ENCODE measurements around the gene COL13A1. TPM values are rescaled to one million over a fixed set of nuclear protein-coding genes. Genes with fewer than 3 reads are reported as not detected.

The COL13A1 gene
- total and polyA plus RNA-seq, 2 experiments from 2014 or later = 5.2 to 8.6 TPM

GRCh38 chr10:69780077-69780476 is 21.6 kb upstream of the COL13A1 start (continued):
- TF ChIP-seq, protein P1, sequence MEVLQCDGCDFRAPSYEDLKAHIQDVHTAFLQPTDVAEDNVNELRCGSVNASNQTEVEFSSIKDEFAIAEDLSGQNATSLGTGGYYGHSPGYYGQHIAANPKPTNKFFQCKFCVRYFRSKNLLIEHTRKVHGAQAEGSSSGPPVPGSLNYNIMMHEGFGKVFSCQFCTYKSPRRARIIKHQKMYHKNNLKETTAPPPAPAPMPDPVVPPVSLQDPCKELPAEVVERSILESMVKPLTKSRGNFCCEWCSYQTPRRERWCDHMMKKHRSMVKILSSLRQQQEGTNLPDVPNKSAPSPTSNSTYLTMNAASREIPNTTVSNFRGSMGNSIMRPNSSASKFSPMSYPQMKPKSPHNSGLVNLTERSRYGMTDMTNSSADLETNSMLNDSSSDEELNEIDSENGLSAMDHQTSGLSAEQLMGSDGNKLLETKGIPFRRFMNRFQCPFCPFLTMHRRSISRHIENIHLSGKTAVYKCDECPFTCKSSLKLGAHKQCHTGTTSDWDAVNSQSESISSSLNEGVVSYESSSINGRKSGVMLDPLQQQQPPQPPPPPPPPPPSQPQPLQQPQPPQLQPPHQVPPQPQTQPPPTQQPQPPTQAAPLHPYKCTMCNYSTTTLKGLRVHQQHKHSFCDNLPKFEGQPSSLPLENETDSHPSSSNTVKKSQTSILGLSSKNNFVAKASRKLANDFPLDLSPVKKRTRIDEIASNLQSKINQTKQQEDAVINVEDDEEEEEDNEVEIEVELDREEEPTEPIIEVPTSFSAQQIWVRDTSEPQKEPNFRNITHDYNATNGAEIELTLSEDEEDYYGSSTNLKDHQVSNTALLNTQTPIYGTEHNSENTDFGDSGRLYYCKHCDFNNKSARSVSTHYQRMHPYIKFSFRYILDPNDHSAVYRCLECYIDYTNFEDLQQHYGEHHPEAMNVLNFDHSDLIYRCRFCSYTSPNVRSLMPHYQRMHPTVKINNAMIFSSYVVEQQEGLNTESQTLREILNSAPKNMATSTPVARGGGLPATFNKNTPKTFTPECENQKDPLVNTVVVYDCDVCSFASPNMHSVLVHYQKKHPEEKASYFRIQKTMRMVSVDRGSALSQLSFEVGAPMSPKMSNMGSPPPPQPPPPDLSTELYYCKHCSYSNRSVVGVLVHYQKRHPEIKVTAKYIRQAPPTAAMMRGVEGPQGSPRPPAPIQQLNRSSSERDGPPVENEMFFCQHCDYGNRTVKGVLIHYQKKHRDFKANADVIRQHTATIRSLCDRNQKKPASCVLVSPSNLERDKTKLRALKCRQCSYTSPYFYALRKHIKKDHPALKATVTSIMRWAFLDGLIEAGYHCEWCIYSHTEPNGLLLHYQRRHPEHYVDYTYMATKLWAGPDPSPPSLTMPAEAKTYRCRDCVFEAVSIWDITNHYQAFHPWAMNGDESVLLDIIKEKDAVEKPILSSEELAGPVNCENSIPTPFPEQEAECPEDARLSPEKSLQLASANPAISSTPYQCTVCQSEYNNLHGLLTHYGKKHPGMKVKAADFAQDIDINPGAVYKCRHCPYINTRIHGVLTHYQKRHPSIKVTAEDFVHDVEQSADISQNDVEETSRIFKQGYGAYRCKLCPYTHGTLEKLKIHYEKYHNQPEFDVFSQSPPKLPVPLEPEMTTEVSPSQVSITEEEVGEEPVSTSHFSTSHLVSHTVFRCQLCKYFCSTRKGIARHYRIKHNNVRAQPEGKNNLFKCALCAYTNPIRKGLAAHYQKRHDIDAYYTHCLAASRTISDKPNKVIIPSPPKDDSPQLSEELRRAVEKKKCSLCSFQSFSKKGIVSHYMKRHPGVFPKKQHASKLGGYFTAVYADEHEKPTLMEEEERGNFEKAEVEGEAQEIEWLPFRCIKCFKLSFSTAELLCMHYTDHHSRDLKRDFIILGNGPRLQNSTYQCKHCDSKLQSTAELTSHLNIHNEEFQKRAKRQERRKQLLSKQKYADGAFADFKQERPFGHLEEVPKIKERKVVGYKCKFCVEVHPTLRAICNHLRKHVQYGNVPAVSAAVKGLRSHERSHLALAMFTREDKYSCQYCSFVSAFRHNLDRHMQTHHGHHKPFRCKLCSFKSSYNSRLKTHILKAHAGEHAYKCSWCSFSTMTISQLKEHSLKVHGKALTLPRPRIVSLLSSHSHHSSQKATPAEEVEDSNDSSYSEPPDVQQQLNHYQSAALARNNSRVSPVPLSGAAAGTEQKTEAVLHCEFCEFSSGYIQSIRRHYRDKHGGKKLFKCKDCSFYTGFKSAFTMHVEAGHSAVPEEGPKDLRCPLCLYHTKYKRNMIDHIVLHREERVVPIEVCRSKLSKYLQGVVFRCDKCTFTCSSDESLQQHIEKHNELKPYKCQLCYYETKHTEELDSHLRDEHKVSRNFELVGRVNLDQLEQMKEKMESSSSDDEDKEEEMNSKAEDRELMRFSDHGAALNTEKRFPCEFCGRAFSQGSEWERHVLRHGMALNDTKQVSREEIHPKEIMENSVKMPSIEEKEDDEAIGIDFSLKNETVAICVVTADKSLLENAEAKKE (CRISPR knock-in tag; IDR thresholded peaks at IDR 0.05) = no peak
- TF ChIP-seq EZH2 (IDR thresholded peaks at IDR 0.05; ENCODE audit: low read depth, unreplicated experiment) = no peak
- TF ChIP-seq, protein P2, sequence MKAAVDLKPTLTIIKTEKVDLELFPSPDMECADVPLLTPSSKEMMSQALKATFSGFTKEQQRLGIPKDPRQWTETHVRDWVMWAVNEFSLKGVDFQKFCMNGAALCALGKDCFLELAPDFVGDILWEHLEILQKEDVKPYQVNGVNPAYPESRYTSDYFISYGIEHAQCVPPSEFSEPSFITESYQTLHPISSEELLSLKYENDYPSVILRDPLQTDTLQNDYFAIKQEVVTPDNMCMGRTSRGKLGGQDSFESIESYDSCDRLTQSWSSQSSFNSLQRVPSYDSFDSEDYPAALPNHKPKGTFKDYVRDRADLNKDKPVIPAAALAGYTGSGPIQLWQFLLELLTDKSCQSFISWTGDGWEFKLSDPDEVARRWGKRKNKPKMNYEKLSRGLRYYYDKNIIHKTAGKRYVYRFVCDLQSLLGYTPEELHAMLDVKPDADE (IDR thresholded peaks at IDR 0.05) = no peak
- no peak for TF ChIP-seq STAT1 (IDR thresholded peaks at IDR 0.05; ENCODE audit: unreplicated experiment)
- TF ChIP-seq ZNF114 (CRISPR knock-in tag; IDR thresholded peaks at IDR 0.05) = no peak
- TF ChIP-seq EZH2phosphoT487 (IDR thresholded peaks at IDR 0.05; ENCODE audit: unreplicated experiment) = no peak

DNA sequence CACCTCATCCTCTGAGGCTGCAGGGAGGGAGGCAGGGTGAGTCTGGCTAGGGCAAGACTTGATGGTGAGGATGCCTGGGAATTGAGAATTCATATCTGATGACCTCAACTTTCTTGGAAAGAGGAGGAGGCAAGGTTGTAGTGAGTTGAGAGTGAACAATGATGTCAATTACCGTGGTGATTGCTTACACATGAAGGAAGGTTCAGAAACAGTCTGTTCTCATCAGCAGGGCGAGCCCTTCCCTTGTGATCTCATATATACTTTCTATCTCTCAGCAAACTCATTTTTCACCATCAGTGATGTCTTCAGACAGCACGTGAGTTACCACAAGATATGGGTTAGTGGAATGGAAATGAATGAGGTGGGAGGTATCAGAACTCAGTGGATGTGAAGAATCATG is 20.1 kb upstream of the COL13A1 start:
- no peak overlapping the region for H3K27ac ChIP-seq (ENCODE audit: low read depth)
- H2AFZ ChIP-seq = no peak overlapping the region
- no peak overlapping the region for H3K4me2 ChIP-seq
- ATAC-seq (no peak), DNase-seq (ENCODE audit: low spot score) (no peak)
- H3F3A ChIP-seq (replicated peaks; ENCODE audit: low read depth) = no peaks in the 10 kb centered on the region
- H3K9me2 ChIP-seq (ENCODE audit: insufficient read depth) = peaks cover 12% of the 10 kb centered on the region
- Mint-ChIP-seq H3K4me1 (no peaks in the 10 kb centered on the region; the same call in 2 of the 3 replicates), H3K4me3 (no peak overlapping the region), H3K36me3 (ENCODE audit: low read depth) (no peaks in the 10 kb centered on the region), H3K9me3 (no peaks in the 10 kb centered on the region), H3K27ac (no peak overlapping the region), H3K27me3 (ENCODE audit: insufficient read depth, low read depth, poor library complexity) (peaks cover 3% of the 10 kb centered on the region)
- H3K79me2 ChIP-seq (replicated peaks; ENCODE audit: insufficient read depth) = no peaks in the 10 kb centered on the region
- no peaks in the 10 kb centered on the region for H3K4me1 ChIP-seq (ENCODE audit: insufficient read depth)
- no peak overlapping the region for H3K4me3 ChIP-seq
- H3K27me3 ChIP-seq (ENCODE audit: insufficient read depth) = 0 out of 2 replicates have a peak, but pooled peaks cover 2% of the 10 kb centered on the region
- no peaks in the 10 kb centered on the region for H3K36me3 ChIP-seq (ENCODE audit: insufficient read depth)
- H4K20me1 ChIP-seq (replicated peaks; ENCODE audit: insufficient read depth) = no peaks in the 10 kb centered on the region
- no peak for TF ChIP-seq REST (IDR thresholded peaks at IDR 0.05; ENCODE audit: unreplicated experiment)
- TF ChIP-seq EZH2 (IDR thresholded peaks at IDR 0.05; ENCODE audit: low read depth, unreplicated experiment) = no peak
- no peak for TF ChIP-seq NANOG (IDR thresholded peaks at IDR 0.05; ENCODE audit: borderline replicate concordance)
- no peak for TF ChIP-seq POLR2AphosphoS5 (IDR thresholded peaks at IDR 0.05; ENCODE audit: low read depth)
- TF ChIP-seq CREB1 (CRISPR knock-in tag; IDR thresholded peaks at IDR 0.05; ENCODE audit: low read depth) = no peak
- TF ChIP-seq STAT1 (IDR thresholded peaks at IDR 0.05; ENCODE audit: unreplicated experiment) = no peak
- no peak for TF ChIP-seq EZH2phosphoT487 (IDR thresholded peaks at IDR 0.05; ENCODE audit: unreplicated experiment)
